A549 (cell line): ENCODE data around the gene LAMB1. TPM values are rescaled to one million over a fixed set of nuclear protein-coding genes. Genes with fewer than 3 reads are reported as not detected.

Source experiments
- ATAC-seq, 2 experiments: fragments of 200-7000 bp in 1 of 2; fragments of >200 bp in 1 of 2; cut with Nextera tagmentation in 1 of 2; cut with Tn5 transposase in 1 of 2; 3 replicates each; pipeline versions ENCODE4 v1.8.0 to v1.9.1; 2018 to 2020; ENCODE audit warnings: mild to moderate bottlenecking in 1 of 2, moderate library complexity in 1 of 2
- CTCF ChIA-PET: fragments of 300-600 bp; sonication (Branson Sonifier 250); formaldehyde crosslinking; extraction: SDS; loops from one replicate; lab custom pipeline; 2021; ENCODE audit warnings: antibody characterized with exemption, inconsistent platforms; lab: Yijun Ruan, JAX
- POLR2A ChIA-PET: fragments of 350-600 bp; formaldehyde crosslinking; extraction: SDS; loops from one replicate; lab custom pipeline; 2021; ENCODE audit warnings: antibody characterized with exemption, inconsistent platforms; lab: Yijun Ruan, JAX
- DNase-seq, 2 experiments: peaks; one replicate each; pipeline versions ENCODE4 v3.0.0 to v3.0.0-alpha.2; 2011 to 2016; ENCODE audit warnings: low read depth in 1 of 2, low spot score in 1 of 2
- FAIRE-seq: peaks from 2 replicates; lab custom pipeline; 2011; peaks lifted over from hg19 to GRCh38; lab: Jason Lieb, UNC
- H3K27ac ChIP-seq, 2 experiments: fragments of >200 bp; sonication (Bioruptor Twin); formaldehyde crosslinking; 3 replicates each; pipeline ENCODE4 v1.5.1; 2016 to 2017
- H3K4me1 ChIP-seq: fragments of >200 bp; sonication (Bioruptor Twin); formaldehyde crosslinking; 3 replicates; pipeline ENCODE4 v1.6.1; 2016
- H3K4me2 ChIP-seq: fragments of >200 bp; sonication (Bioruptor Twin); formaldehyde crosslinking; 3 replicates; pipeline ENCODE4 v1.6.1; 2016
- H3K4me3 ChIP-seq: fragments of >200 bp; sonication (Bioruptor Twin); formaldehyde crosslinking; 3 replicates; pipeline ENCODE4 v1.5.1; 2016
- H3K9me3 ChIP-seq: fragments of >200 bp; sonication (Bioruptor Twin); formaldehyde crosslinking; 3 replicates; pipeline ENCODE4 v1.6.1; 2016
- ATOH8 ChIP-seq: fragments of 250-450 bp; sonication (Bioruptor Pico); IDR thresholded peaks from 2 replicates; pipeline ENCODE4 v1.5.0; 2020; ENCODE audit warnings: low read depth, mild to moderate bottlenecking, moderate library complexity
- CBX2 ChIP-seq: fragments of 200-600 bp; sonication (generic); IDR thresholded peaks from 2 replicates; pipeline ENCODE4 v1.6.1; 2016; ENCODE audit warnings: low read depth, mild to moderate bottlenecking, borderline replicate concordance
- CEBPB ChIP-seq, 2 experiments: fragments of >200 bp in 1 of 2; sonication (Bioruptor Twin) in 1 of 2; formaldehyde crosslinking in 1 of 2; IDR thresholded peaks; 2 replicates each; pipeline ENCODE4 v1.6.1; 2012 to 2016
- CTCF ChIP-seq: fragments of >200 bp; sonication (Bioruptor Twin); formaldehyde crosslinking; IDR thresholded peaks from 3 replicates; pipeline ENCODE4 v1.5.1; 2016
- EHF ChIP-seq: fragments of 250-450 bp; sonication (Bioruptor Pico); IDR thresholded peaks from 2 replicates; pipeline ENCODE4 v1.5.0; 2020; ENCODE audit warnings: mild to moderate bottlenecking
- EHMT2 ChIP-seq: fragments of 200-600 bp; sonication (generic); IDR thresholded peaks from 2 replicates; pipeline ENCODE4 v1.6.1; 2016; ENCODE audit warnings: antibody characterized with exemption, low read depth, mild to moderate bottlenecking, moderate library complexity
- EP300 ChIP-seq, 2 experiments: fragments of >200 bp; sonication (Bioruptor Twin); formaldehyde crosslinking; IDR thresholded peaks; 2 replicates in 1 of 2; 3 replicates in 1 of 2; pipeline ENCODE4 v1.6.1; 2016 to 2017
- ESRRA ChIP-seq: fragments of 150-350 bp; IDR thresholded peaks from 2 replicates; pipeline ENCODE4 v1.6.1; 2014; ENCODE audit warnings: mild to moderate bottlenecking, low read length, borderline replicate concordance
- FOSL2 ChIP-seq, 2 experiments: fragments of 450-650 bp in 1 of 2; fragments of >200 bp in 1 of 2; sonication (Bioruptor Twin) in 1 of 2; formaldehyde crosslinking; IDR thresholded peaks; 2 replicates each; pipeline versions ENCODE4 v1.5.0 to v1.6.1; 2016 to 2020; ENCODE audit warnings: mild to moderate bottlenecking in 1 of 2, moderate library complexity in 1 of 2
- HEYL ChIP-seq: fragments of 250-450 bp; sonication (Bioruptor Pico); IDR thresholded peaks from 2 replicates; pipeline ENCODE4 v1.8.0; 2021; ENCODE audit warnings: mild to moderate bottlenecking, moderate library complexity
- KDM1A ChIP-seq: fragments of 200-600 bp; sonication (generic); IDR thresholded peaks from 2 replicates; pipeline ENCODE4 v1.6.1; 2016; ENCODE audit warnings: low read depth, mild to moderate bottlenecking
- KDM5A ChIP-seq: fragments of 200-600 bp; sonication (generic); IDR thresholded peaks from 2 replicates; pipeline ENCODE4 v1.6.1; 2016; ENCODE audit warnings: antibody characterized with exemption, mild to moderate bottlenecking
- MAFK ChIP-seq: fragments of 450-650 bp; IDR thresholded peaks from 2 replicates; pipeline ENCODE4 v1.6.1; 2014; ENCODE audit not compliant: partially characterized antibody
- MAZ ChIP-seq: fragments of 150-350 bp; IDR thresholded peaks from 2 replicates; pipeline ENCODE4 v1.6.1; 2014; ENCODE audit warnings: antibody characterized with exemption, low read depth, low read length, borderline replicate concordance
- POLR2A ChIP-seq: IDR thresholded peaks from 2 replicates; pipeline ENCODE4 v1.6.1; 2012; ENCODE audit warnings: mild to moderate bottlenecking, low read length
- POLR2AphosphoS2 ChIP-seq: conservative IDR thresholded peaks from 2 replicates; pipeline ENCODE4 v1.6.1; 2012; ENCODE audit warnings: low read length, improper control_type of control experiment, inconsistent platforms
- RARB ChIP-seq: fragments of 250-450 bp; sonication (Bioruptor Pico); IDR thresholded peaks from 2 replicates; pipeline ENCODE4 v1.8.0; 2021; ENCODE audit warnings: mild to moderate bottlenecking, moderate library complexity
- REST ChIP-seq: fragments of 200-600 bp; sonication (generic); IDR thresholded peaks from 2 replicates; pipeline ENCODE4 v1.6.1; 2016; ENCODE audit warnings: antibody characterized with exemption, mild to moderate bottlenecking, moderate library complexity
- RFX5 ChIP-seq: fragments of 450-650 bp; IDR thresholded peaks from 2 replicates; pipeline ENCODE4 v1.7.1; 2014; ENCODE audit warnings: antibody characterized with exemption, mild to moderate bottlenecking, moderate library complexity
- ZC3H11A ChIP-seq: fragments of 450-650 bp; IDR thresholded peaks from 2 replicates; pipeline ENCODE4 v1.6.1; 2014; ENCODE audit warnings: antibody characterized with exemption, mild to moderate bottlenecking
- ZNF302 ChIP-seq: fragments of 250-450 bp; sonication (Bioruptor Pico); IDR thresholded peaks from 2 replicates; pipeline ENCODE4 v1.9.0; 2021; ENCODE audit warnings: inconsistent platforms, mild to moderate bottlenecking, moderate library complexity
- ZSCAN20 ChIP-seq: fragments of 250-450 bp; sonication (Bioruptor Pico); IDR thresholded peaks from 2 replicates; pipeline ENCODE4 v1.8.0; 2022; ENCODE audit warnings: mild to moderate bottlenecking, moderate library complexity
- WGBS: methylation state at CpG from one replicate; pipeline ENCODE4 v1.1.6; 2017; ENCODE audit errors: missing lambda C conversion rate; 5-methylcytosine and 5-hydroxymethylcytosine counted together
- polyA plus RNA-seq, 4 experiments: library from polyadenylated mRNA; depleted of rRNA in 3 of 4; stranded (reverse); fragments of >200 nt; fragmentation: RNase III in 1 of 4; extraction: RNeasy Plus Mini Kit Qiagen cat#74134 plus additional on column Dnase treatment in 1 of 4; gene quantifications; 2 replicates in 3 of 4; 3 replicates in 1 of 4; pipeline ENCODE4 v1.2.3, GENCODE V29; 2011 to 2017
- TF ChIP-seq, protein P1 (sequence below): fragments of >200 bp; sonication (Bioruptor Twin); formaldehyde crosslinking; IDR thresholded peaks from 3 replicates; pipeline ENCODE4 v1.6.1; 2016

The LAMB1 gene
- polyA plus RNA-seq, 2 of the 4 experiments (the other 2 are of a cell fraction): 142 to 162 TPM

GRCh38 chr7:107960272-107960671, 42.7 kb downstream of the LAMB1 start:
- WGBS: 91% methylated on average over 5 of the region's 5 CpGs
- Histone ChIP-seq H3K9me3 (no peaks in the 10 kb centered on the region), H3K4me3 (no peak overlapping the region), H3K4me1 (no peaks in the 10 kb centered on the region), H3K27ac (no peak overlapping the region), H3K4me2 (no peak overlapping the region)
- no peak for FAIRE-seq
- ChIA-PET POLR2A (no interaction called here), CTCF (interaction anchor here (1.8 kb wide), 1 partner anchor 22 kb away, joined by 5 read pairs; no protein-coding TSS in a partner anchor)
- no peak for TF ChIP-seq ZSCAN20 (CRISPR knock-in tag)
- no peak for TF ChIP-seq ATOH8 (CRISPR knock-in tag)
- no peak for TF ChIP-seq MAFK
- TF ChIP-seq ZNF302 (CRISPR knock-in tag): no peak
- TF ChIP-seq POLR2AphosphoS2: no peak
- TF ChIP-seq RFX5: no peak
- no peak for TF ChIP-seq POLR2A
- TF ChIP-seq ESRRA: no peak
- TF ChIP-seq, protein P1, sequence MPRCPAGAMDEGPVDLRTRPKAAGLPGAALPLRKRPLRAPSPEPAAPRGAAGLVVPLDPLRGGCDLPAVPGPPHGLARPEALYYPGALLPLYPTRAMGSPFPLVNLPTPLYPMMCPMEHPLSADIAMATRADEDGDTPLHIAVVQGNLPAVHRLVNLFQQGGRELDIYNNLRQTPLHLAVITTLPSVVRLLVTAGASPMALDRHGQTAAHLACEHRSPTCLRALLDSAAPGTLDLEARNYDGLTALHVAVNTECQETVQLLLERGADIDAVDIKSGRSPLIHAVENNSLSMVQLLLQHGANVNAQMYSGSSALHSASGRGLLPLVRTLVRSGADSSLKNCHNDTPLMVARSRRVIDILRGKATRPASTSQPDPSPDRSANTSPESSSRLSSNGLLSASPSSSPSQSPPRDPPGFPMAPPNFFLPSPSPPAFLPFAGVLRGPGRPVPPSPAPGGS: no peak
- no peak for TF ChIP-seq KDM5A
- TF ChIP-seq ZC3H11A: no peak
- no peak for TF ChIP-seq EHF (CRISPR knock-in tag)
- TF ChIP-seq KDM1A: no peak
- TF ChIP-seq CTCF: no peak
- DNase-seq: no peak
- ATAC-seq: no peak

DNA sequence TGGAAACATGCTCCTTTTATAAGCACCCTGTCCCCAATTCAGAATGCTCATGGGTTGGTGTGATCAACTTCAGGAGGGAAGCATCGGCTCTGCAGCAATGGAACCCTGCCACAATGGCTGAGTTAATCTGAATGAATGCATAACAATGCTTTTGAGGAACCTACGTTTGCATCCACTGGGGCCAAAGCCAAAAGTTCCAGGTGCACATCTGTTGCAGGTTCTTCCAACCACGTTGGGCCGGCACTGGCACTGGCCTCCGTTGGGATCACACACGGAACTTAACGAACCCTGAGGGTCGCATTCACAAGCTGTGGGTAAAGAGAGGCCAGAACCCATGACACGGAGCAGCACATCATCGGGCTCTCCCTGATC, 43.4 kb downstream of the LAMB1 start:
- no peak overlapping the region for H3K27ac ChIP-seq
- CTCF ChIA-PET: interaction anchor here (1.9 kb wide), 1 partner anchor 186 kb away, joined by 6 read pairs; no protein-coding TSS in a partner anchor
- no peak for ATAC-seq

More for the DNA sequence above, 43.4 kb downstream of the LAMB1 start:
- no peak for TF ChIP-seq EP300 (IDR thresholded peaks at IDR 0.05)
- no peak for TF ChIP-seq HEYL (CRISPR knock-in tag)
- no peak for TF ChIP-seq ZSCAN20 (CRISPR knock-in tag)
- no peak for TF ChIP-seq RARB
- TF ChIP-seq FOSL2 (IDR thresholded peaks at IDR 0.05): no peak
- TF ChIP-seq FOSL2 (CRISPR knock-in tag; IDR thresholded peaks at IDR 0.05): no peak
- no peak for TF ChIP-seq POLR2AphosphoS2
- no peak for TF ChIP-seq MAZ
- TF ChIP-seq EHMT2: no peak
- TF ChIP-seq EHF (CRISPR knock-in tag): no peak
- TF ChIP-seq CBX2: no peak
- TF ChIP-seq CEBPB (IDR thresholded peaks at IDR 0.05): no peak
- TF ChIP-seq REST: no peak
- WGBS: 96% methylated on average over 10 of the region's 10 CpGs
- POLR2A ChIA-PET: no interaction called here
- FAIRE-seq (no peak), DNase-seq (no peak)
- H3K9me3 ChIP-seq: no peaks in the 10 kb centered on the region
- no peak overlapping the region for H3K4me2 ChIP-seq
- H3K4me1 ChIP-seq: no peaks in the 10 kb centered on the region; the same call in 2 of the 3 replicates
- H3K4me3 ChIP-seq: no peak overlapping the region
